Esophagus squamous epithelium (tissue), 5 donors: ENCODE results near the gene CUL7. TPM values are rescaled to one million over a fixed set of nuclear protein-coding genes. Genes with fewer than 3 reads are reported as not detected.
"Not testable (repeated sequence)": the region's sequence is repeated elsewhere in the genome, so short reads cannot be mapped to it uniquely, and the experiment has no call there.

Experiments
- DNase-seq: peaks from one replicate; lab custom pipeline; 2025; lab: John Stamatoyannopoulos, UW
- H3K27ac ChIP-seq, 4 donors: fragments of 200-600 bp; sonication (generic); one replicate each; pipeline ENCODE4 v1.5.1; 2016 to 2019; ENCODE audit warnings: mild to moderate bottlenecking in 1 of 4
- H3K27me3 ChIP-seq, 4 donors: fragments of 200-600 bp; sonication (generic); 1 replicate in 3 of 4; 2 replicates in 1 of 4; pipeline versions ENCODE4 v1.5.1 to v1.6.0; 2017 to 2021; ENCODE audit warnings: antibody characterized with exemption in 1 of 4
- H3K36me3 ChIP-seq, 3 donors: fragments of 200-600 bp; sonication (generic); one replicate each; pipeline ENCODE4 v1.5.1; 2016 to 2019
- H3K4me1 ChIP-seq, 3 donors: fragments of 200-600 bp; sonication (generic); one replicate each; pipeline ENCODE4 v1.5.1; 2017 to 2019
- H3K4me3 ChIP-seq, 4 donors: fragments of 200-600 bp; sonication (generic); 1 replicate in 3 of 4; 2 replicates in 1 of 4; pipeline ENCODE4 v1.5.1; 2016 to 2019; ENCODE audit warnings: mild to moderate bottlenecking in 2 of 4, moderate library complexity in 1 of 4
- H3K9me3 ChIP-seq, 3 donors: fragments of 200-600 bp; sonication (generic); one replicate each; pipeline ENCODE4 v1.5.1; 2016 to 2019
- CTCF ChIP-seq, 6 experiments: fragments of 450-650 bp in 4 of 6; fragments of 200-600 bp in 2 of 6; sonication (generic) in 2 of 6; IDR thresholded peaks; one replicate each; pipeline ENCODE4 v1.5.1; 2016 to 2019; ENCODE audit warnings: antibody characterized with exemption in 6 of 6, mild to moderate bottlenecking in 4 of 6, moderate library complexity in 4 of 6
- POLR2A ChIP-seq, 4 donors: fragments of 450-650 bp; IDR thresholded peaks; one replicate each; pipeline ENCODE4 v1.6.1; 2017; ENCODE audit warnings: antibody characterized with exemption in 4 of 4, mild to moderate bottlenecking in 4 of 4, moderate library complexity in 3 of 4
- WGBS, 2 donors: methylation state at CpG; one replicate each; pipeline ENCODE4 v1.1.5; 2018; 5-methylcytosine and 5-hydroxymethylcytosine counted together
- intact Hi-C: fragments of 100-400 bp; cut with DNase I; formaldehyde crosslinking; loops from one replicate; pipeline ENCODE4 v1.15.0; 2022
- total RNA-seq, 4 donors: library from RNA; depleted of rRNA; stranded (reverse); fragments of >200 nt; gene quantifications; one replicate each; pipeline ENCODE4 v1.1.0, GENCODE V29; 2016
- donor health status: DM: yes; HTN: yes; CAD: no.

Gene CUL7
- total RNA-seq, 4 donors from 2014 or later: 6.5 to 10.8 (median 8.0) TPM

GRCh38 chr6:43006251-43006650 lies 47.4 kb downstream of the CUL7 start:
- H3K36me3 ChIP-seq: peaks cover 17 to 88% (median 26%) of the 10 kb centered on the region in 3 donors
- no peak overlapping the region for H3K4me3 ChIP-seq
- WGBS, 2 donors: 92 to 98% methylated on average over 2 to 5 of the region's 11 CpGs
- no peak for DNase-seq
- no peak for TF ChIP-seq POLR2A (IDR thresholded peaks at IDR 0.05)
- TF ChIP-seq CTCF (IDR thresholded peaks at IDR 0.05): no peak
- intact Hi-C loops: no loop called here
- no peaks in the 10 kb centered on the region for H3K9me3 ChIP-seq
- H3K27me3 ChIP-seq: no peaks in the 10 kb centered on the region
- no peak overlapping the region for H3K27ac ChIP-seq
- H3K4me1 ChIP-seq: no peaks in the 10 kb centered on the region

GRCh38 chr6:43005844-43006243 lies 47.8 kb downstream of the CUL7 start:
- Histone ChIP-seq H3K4me1 (no peaks in the 10 kb centered on the region), H3K27ac (no peak overlapping the region), H3K4me3 (no peak overlapping the region), H3K36me3 (peaks cover 13 to 88% (median 26%) of the 10 kb centered on the region in 3 donors), H3K9me3 (no peaks in the 10 kb centered on the region), H3K27me3 (no peaks in the 10 kb centered on the region)
- no peak for TF ChIP-seq CTCF (IDR thresholded peaks at IDR 0.05)
- no peak for TF ChIP-seq POLR2A (IDR thresholded peaks at IDR 0.05)
- intact Hi-C loops: no loop called here
- WGBS, 2 donors: 65 to 85% methylated on average over 3 to 4 of the region's 5 CpGs
- DNase-seq: no peak

- no peak overlapping the region for H3K27ac ChIP-seq
- H3K9me3 ChIP-seq: no peaks in the 10 kb centered on the region
- WGBS, 2 donors: 90 to 99% methylated on average over 7 of the region's 8 CpGs
- no peaks in the 10 kb centered on the region for H3K27me3 ChIP-seq
- intact Hi-C loops: no loop called here
- peaks cover 2 to 50% (median 10%) of the 10 kb centered on the region in 3 donors for H3K36me3 ChIP-seq
- no peaks in the 10 kb centered on the region for H3K4me1 ChIP-seq
- H3K4me3 ChIP-seq: no peak overlapping the region
- TF ChIP-seq CTCF (IDR thresholded peaks at IDR 0.05): no peak
- TF ChIP-seq POLR2A (IDR thresholded peaks at IDR 0.05): no peak
- no peak for DNase-seq
These were observed 51.8 kb downstream of the CUL7 start for GRCh38 chr6:43001843-43002242.

GRCh38 chr6:42998205-42998604 lies 55.4 kb downstream of the CUL7 start:
- 88 to 95% methylated on average over 4 to 8 of the region's 9 CpGs for WGBS, 2 donors
- peaks cover 0 to 38% (median 0%) of the 10 kb centered on the region in 3 donors for H3K36me3 ChIP-seq
- intact Hi-C loops: not testable (repeated sequence)

GRCh38 chr6:42996513-42996912 lies 57.1 kb downstream of the CUL7 start:
- Histone ChIP-seq H3K9me3 (no peaks in the 10 kb centered on the region), H3K4me3 (no peak overlapping the region), H3K27ac (no peak overlapping the region), H3K4me1 (no peaks in the 10 kb centered on the region), H3K36me3 (peaks cover 0 to 38% (median 0%) of the 10 kb centered on the region in 3 donors), H3K27me3 (no peaks in the 10 kb centered on the region)
- DNase-seq: no peak
- intact Hi-C loops: no loop called here
- TF ChIP-seq POLR2A (IDR thresholded peaks at IDR 0.05) (no peak), CTCF (IDR thresholded peaks at IDR 0.05) (no peak)

More at GRCh38 chr6:42998205-42998604, 55.4 kb downstream of the CUL7 start:
- H3K4me1 ChIP-seq, H3K27me3 ChIP-seq, H3K4me3 ChIP-seq, H3K27ac ChIP-seq, H3K9me3 ChIP-seq, DNase-seq: not testable (repeated sequence)

- Histone ChIP-seq H3K27ac (no peak overlapping the region), H3K4me3 (no peak overlapping the region), H3K9me3 (no peaks in the 10 kb centered on the region), H3K36me3 (peaks cover 0 to 58% (median 9%) of the 10 kb centered on the region in 3 donors), H3K27me3 (no peaks in the 10 kb centered on the region), H3K4me1 (peaks cover 0 to 8% (median 0%) of the 10 kb centered on the region in 3 donors)
- no peak for DNase-seq
- TF ChIP-seq CTCF (IDR thresholded peaks at IDR 0.05): no peak
- no peak for TF ChIP-seq POLR2A (IDR thresholded peaks at IDR 0.05)
- intact Hi-C loops: no loop called here
- 78 to 91% methylated on average over 2 of the region's 2 CpGs for WGBS, 2 donors
These were observed 60.2 kb downstream of the CUL7 start for GRCh38 chr6:42993445-42993844.
